Fibroblast of villous mesenchyme (primary cell): Measurements from ENCODE around the gene USP3. TPM values are rescaled to one million over a fixed set of nuclear protein-coding genes. Genes with fewer than 3 reads are reported as not detected.

ENCODE experiments used
- DNase-seq: peaks from one replicate; pipeline ENCODE4 v3.0.0-alpha.2; 2010; ENCODE audit warnings: low read depth
- H3K4me3 ChIP-seq: 2 replicates; pipeline ENCODE4 v1.5.1; 2011; ENCODE audit warnings: low read depth, mild to moderate bottlenecking, low read length
- total RNA-seq: library from RNA; depleted of rRNA; stranded (reverse); fragments of >200 nt; gene quantifications from 2 replicates; pipeline ENCODE4 v1.2.3, GENCODE V29; 2012
- TF ChIP-seq, protein P1 (sequence below): IDR thresholded peaks from 2 replicates; pipeline ENCODE4 v1.5.1; 2012; ENCODE audit warnings: low read depth, mild to moderate bottlenecking, low read length; ENCODE audit not compliant: insufficient read depth

The USP3 gene
- total RNA-seq, 1 donor = 34.1 TPM

- TF ChIP-seq, protein P1, sequence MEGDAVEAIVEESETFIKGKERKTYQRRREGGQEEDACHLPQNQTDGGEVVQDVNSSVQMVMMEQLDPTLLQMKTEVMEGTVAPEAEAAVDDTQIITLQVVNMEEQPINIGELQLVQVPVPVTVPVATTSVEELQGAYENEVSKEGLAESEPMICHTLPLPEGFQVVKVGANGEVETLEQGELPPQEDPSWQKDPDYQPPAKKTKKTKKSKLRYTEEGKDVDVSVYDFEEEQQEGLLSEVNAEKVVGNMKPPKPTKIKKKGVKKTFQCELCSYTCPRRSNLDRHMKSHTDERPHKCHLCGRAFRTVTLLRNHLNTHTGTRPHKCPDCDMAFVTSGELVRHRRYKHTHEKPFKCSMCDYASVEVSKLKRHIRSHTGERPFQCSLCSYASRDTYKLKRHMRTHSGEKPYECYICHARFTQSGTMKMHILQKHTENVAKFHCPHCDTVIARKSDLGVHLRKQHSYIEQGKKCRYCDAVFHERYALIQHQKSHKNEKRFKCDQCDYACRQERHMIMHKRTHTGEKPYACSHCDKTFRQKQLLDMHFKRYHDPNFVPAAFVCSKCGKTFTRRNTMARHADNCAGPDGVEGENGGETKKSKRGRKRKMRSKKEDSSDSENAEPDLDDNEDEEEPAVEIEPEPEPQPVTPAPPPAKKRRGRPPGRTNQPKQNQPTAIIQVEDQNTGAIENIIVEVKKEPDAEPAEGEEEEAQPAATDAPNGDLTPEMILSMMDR = no peak
- H3K4me3 ChIP-seq = no peak overlapping the region
- DNase-seq = no peak
These were observed 99.9 kb downstream of the USP3 start for GRCh38 chr15:63604281-63604680.

DNA sequence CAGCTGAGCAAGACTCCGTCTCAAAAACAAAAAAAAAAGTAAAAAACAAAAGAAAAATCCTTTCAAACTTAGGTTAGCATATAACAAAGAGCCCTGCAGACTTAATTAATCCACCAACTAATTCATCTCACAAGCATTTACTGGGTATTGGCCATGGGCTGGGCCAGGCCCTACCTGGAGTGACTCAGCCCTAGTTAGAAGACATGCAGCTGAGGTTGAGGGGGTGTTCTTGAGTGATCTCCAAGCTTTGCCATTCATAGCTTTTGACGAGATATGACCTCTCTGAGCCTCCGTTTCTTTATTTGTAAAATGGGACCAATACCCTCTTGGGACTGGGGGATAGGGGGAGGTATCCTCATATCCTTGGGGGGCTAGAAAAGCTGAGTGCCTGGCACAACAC is 100.6 kb downstream of the USP3 start:
- DNase-seq = no peak
- TF ChIP-seq, protein P1 = no peak

GRCh38 chr15:63605816-63606215 is 101.4 kb downstream of the USP3 start:
- H3K4me3 ChIP-seq = no peak overlapping the region
- TF ChIP-seq, protein P1 = no peak
- DNase-seq = no peak

More for the DNA sequence above, 100.6 kb downstream of the USP3 start:
- no peak overlapping the region for H3K4me3 ChIP-seq

DNA sequence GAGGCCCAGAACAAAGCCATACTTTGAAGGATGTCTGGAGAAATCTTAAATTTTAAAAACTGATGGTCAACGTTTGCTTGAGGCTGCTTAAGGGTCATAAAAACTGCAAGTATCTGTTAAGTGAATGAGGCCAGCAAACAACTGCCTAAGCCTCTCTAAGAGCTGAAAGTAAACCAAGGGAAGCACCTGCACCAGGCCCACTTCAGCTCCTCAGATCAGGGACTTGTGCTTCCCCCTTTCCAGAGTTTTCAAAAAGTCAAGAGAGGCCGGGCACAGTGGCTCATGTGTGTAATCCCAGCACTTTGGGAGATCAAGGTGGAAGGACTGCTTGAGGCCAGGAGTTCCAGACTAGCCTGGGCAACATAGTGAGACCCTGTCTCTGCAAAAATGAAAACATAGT is 101.9 kb downstream of the USP3 start:
- TF ChIP-seq, protein P1 = no peak
- no peak for DNase-seq
- no peak overlapping the region for H3K4me3 ChIP-seq

GRCh38 chr15:63608989-63609388 is 104.6 kb downstream of the USP3 start:
- TF ChIP-seq, protein P1 = no peak
- no peak for DNase-seq
- no peak overlapping the region for H3K4me3 ChIP-seq

DNA sequence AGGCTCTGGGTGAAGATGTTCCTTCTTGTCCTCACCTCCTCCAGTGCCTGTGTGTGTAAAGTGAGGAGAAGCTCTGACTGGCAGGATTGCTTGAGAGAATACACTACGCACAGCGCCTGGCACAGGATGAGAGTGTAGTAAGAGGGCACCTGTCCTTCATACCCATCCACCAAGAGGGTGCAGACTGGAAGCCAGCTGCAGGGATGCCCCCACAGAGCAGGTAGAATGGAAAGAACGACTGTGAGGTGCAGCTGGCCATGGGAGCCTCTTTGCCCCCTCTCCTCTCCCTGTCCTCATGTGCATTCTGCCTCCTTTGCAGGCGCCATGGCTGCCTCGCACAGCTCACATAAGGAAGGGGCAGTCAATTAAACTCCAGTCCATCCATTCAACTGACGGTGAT is 105.1 kb downstream of the USP3 start:
- TF ChIP-seq, protein P1 = no peak
- no peak for DNase-seq
- H3K4me3 ChIP-seq = no peak overlapping the region

- TF ChIP-seq, protein P1 = peak; percentile 85
- DNase-seq = peak; percentile 97
- H3K4me3 ChIP-seq = no peak overlapping the region
These were observed 105.9 kb downstream of the USP3 start for GRCh38 chr15:63610209-63610841.
